ENCODE data around the gene CDR2L. TPM values are rescaled to one million over a fixed set of nuclear protein-coding genes. Genes with fewer than 3 reads are reported as not detected.
A peak's percentile ranks its signal among the peaks of the same experiment; 100 is the strongest.
"Not testable (repeated sequence)": the region's sequence is repeated elsewhere in the genome, so short reads cannot be mapped to it uniquely, and the experiment has no call there.

Gene CDR2L
- total RNA-seq, 4 donors from 2014 or later, result 7.4 to 80.7 (median 53.9) TPM

GRCh38 chr17:74962622-74963394 is 24.6 kb upstream of the CDR2L start:
- Histone ChIP-seq H3K27ac (no peak overlapping the region), H3K4me1 (peaks cover 0 to 6% (median 2%) of the 10 kb centered on the region in 4 donors), H3K36me3 (no peaks in the 10 kb centered on the region), H3K27me3 (no peaks in the 10 kb centered on the region), H3K4me3 (no peak overlapping the region), H3K9me3 (no peaks in the 10 kb centered on the region)
- DNase-seq, result no peak
- TF ChIP-seq POLR2A (IDR thresholded peaks at IDR 0.05) (no peak), CTCF (IDR thresholded peaks at IDR 0.05) (no peak)

- Histone ChIP-seq H3K27ac (no peak overlapping the region), H3K27me3 (no peaks in the 10 kb centered on the region), H3K36me3 (no peaks in the 10 kb centered on the region), H3K4me1 (peaks cover 0 to 8% (median 4%) of the 10 kb centered on the region in 4 donors), H3K4me3 (no peak overlapping the region), H3K9me3 (no peaks in the 10 kb centered on the region)
- no peak for DNase-seq
- TF ChIP-seq POLR2A (IDR thresholded peaks at IDR 0.05) (no peak), CTCF (IDR thresholded peaks at IDR 0.05) (no peak)
These were observed 23.8 kb upstream of the CDR2L start for GRCh38 chr17:74963656-74964055.

- no peaks in the 10 kb centered on the region for H3K27me3 ChIP-seq
- no peak overlapping the region for H3K27ac ChIP-seq
- DNase-seq, result no peak
- H3K4me3 ChIP-seq, result no peak overlapping the region
- TF ChIP-seq POLR2A (IDR thresholded peaks at IDR 0.05) (no peak), CTCF (IDR thresholded peaks at IDR 0.05) (no peak)
- H3K36me3 ChIP-seq, result no peaks in the 10 kb centered on the region
- H3K4me1 ChIP-seq, result peaks cover 0 to 15% (median 4%) of the 10 kb centered on the region in 4 donors
- no peaks in the 10 kb centered on the region for H3K9me3 ChIP-seq
These were observed 23.1 kb upstream of the CDR2L start for GRCh38 chr17:74964246-74964761.

GRCh38 chr17:74964988-74965622 is 22.3 kb upstream of the CDR2L start:
- no peak for TF ChIP-seq CTCF (IDR thresholded peaks at IDR 0.05)
- TF ChIP-seq POLR2A (IDR thresholded peaks at IDR 0.05), result no peak
- DNase-seq, result no peak
- no peak overlapping the region for H3K27ac ChIP-seq

GRCh38 chr17:74968361-74968780 is 19.1 kb upstream of the CDR2L start:
- Histone ChIP-seq H3K4me1 (peaks cover 2 to 30% (median 10%) of the 10 kb centered on the region in 4 donors), H3K27ac (peak overlapping the region in 1 of 4 donors; percentile 46)

More at GRCh38 chr17:74964988-74965622, 22.3 kb upstream of the CDR2L start:
- Histone ChIP-seq H3K4me3 (no peak overlapping the region), H3K27me3 (no peaks in the 10 kb centered on the region), H3K36me3 (no peaks in the 10 kb centered on the region), H3K9me3 (no peaks in the 10 kb centered on the region), H3K4me1 (peaks cover 0 to 15% (median 4%) of the 10 kb centered on the region in 4 donors)

GRCh38 chr17:74969501-74969900 is 17.9 kb upstream of the CDR2L start:
- not testable (repeated sequence) for DNase-seq, H3K4me3 ChIP-seq, H3K27ac ChIP-seq, H3K9me3 ChIP-seq, H3K36me3 ChIP-seq, H3K27me3 ChIP-seq
- H3K4me1 ChIP-seq, result peaks cover 2 to 30% (median 10%) of the 10 kb centered on the region in 4 donors

More at GRCh38 chr17:74968361-74968780, 19.1 kb upstream of the CDR2L start:
- H3K27me3 ChIP-seq, result no peaks in the 10 kb centered on the region
- no peaks in the 10 kb centered on the region for H3K9me3 ChIP-seq
- no peaks in the 10 kb centered on the region for H3K36me3 ChIP-seq
- H3K4me3 ChIP-seq, result no peak overlapping the region
- TF ChIP-seq POLR2A (IDR thresholded peaks at IDR 0.05) (no peak), CTCF (IDR thresholded peaks at IDR 0.05) (no peak)
- peak in 2 of 3 donors; percentile 58 to 70 for DNase-seq
